Suppressor macrophage (primary cell): ENCODE results near the gene TRIM17.
A peak's percentile ranks its signal among the peaks of the same experiment; 100 is the strongest.

Experiments
- DNase-seq, 4 experiments: peaks; one replicate each; pipeline ENCODE4 v3.0.0-alpha.2; 2020 to 2022

Gene TRIM17

DNA sequence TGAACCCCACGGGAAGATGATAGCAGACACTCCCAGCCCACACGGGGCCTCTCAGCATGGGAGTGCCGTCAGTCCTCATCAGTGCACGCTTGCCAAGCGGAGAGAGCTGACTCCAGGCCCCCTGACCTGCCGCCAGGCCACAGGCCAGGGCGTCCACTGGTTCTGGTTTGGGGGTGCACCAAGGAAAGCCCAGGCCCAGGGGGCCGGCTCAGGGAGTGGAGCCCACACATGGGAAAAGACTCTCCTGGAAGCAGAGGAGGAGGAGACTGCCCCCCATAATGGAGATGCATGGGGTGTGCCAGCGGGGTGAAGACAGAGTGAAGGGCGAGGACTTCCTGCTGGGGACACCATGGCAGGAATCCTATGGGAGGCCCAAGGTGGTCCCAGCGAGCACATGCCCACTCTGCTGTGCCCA, 16.4 kb downstream of the TRIM17 start:
- DNase-seq = no peak

DNA sequence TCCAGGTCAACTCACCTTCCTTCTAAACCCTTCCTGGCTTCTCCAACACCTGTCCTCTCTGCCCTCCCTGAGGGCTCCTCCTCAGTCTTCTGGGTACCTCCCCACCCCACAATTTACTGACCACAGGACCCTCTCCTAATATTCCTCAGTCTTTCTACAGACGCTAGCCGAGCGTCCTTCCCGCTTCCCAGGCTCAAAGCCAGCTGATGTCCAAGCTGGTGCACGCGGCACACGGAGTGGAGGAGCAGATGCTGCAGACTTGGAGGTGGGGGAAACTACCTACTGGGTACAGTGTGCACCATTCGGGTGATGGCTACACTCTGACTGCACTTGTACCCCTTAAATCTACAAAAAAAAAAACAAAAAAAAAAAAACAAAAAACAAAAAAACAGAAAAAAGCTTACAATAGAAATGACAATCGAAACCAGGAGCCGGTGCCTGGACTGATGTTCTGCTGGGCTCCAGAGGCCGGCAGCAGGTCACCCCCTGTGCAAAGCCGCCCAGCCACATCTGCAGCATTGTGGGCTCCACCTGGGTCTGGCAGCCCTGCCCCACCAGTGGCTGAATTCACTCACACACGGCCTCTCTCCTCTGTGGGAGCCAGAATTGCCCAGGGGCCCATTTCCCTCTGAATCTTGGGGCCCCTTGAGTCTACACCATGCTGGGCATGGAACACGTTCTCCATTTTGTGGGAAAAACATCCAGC, 17.0 kb downstream of the TRIM17 start:
- DNase-seq = no peak

DNA sequence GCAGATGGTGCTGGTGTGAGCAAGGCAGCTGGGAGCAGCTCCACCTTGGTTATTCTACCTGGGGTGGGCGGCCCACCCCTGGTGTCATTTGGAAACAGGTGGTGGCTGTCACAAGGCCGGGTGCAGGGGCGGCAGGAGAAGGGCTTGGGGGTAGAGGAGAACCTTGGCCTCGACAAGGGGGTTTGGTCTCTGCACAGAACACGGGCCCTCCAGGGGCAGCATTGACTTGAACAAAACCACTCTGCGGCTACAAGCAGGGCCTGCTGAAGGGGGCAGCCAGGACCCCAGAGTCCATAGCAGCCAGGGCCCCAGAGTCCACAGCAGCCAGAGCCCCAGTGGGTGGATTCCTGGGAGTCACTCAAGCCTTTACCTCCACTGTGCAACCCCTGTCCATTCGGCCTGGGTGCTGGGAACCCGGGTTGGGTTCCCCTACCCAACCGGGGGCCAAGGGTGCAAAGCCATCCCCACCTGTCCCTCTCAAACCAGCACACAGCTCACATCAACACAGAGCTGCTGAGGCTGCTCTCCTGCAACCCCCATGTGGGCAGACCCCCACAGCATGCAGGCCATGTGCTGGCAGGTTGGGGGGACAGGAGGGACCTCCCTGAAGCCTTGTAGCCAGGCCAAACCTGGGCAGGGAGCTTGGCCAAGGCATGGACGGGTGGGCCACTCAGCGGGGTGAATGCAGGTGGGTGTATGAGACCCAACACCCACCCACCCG, 17.8 kb downstream of the TRIM17 start:
- no peak for DNase-seq

DNA sequence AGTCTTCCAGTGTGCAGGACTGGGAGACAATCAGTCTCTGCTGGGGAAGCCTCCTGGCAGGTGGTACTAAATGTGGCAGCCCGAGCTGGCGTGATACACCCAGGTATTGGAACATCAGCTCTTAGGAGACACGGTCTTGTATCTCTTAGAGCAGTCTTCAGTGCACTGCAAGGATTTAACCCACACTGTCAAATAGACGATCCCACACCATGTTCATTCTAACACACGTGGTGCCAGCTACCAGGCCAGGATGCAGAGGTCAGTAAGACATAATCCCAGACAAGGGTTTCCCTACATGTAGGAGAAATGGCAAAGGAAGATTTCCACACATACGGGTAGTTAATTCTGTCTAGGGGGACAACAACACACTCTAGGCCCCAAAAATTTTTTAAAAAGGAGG, 18.7 kb downstream of the TRIM17 start:
- no peak for DNase-seq

DNA sequence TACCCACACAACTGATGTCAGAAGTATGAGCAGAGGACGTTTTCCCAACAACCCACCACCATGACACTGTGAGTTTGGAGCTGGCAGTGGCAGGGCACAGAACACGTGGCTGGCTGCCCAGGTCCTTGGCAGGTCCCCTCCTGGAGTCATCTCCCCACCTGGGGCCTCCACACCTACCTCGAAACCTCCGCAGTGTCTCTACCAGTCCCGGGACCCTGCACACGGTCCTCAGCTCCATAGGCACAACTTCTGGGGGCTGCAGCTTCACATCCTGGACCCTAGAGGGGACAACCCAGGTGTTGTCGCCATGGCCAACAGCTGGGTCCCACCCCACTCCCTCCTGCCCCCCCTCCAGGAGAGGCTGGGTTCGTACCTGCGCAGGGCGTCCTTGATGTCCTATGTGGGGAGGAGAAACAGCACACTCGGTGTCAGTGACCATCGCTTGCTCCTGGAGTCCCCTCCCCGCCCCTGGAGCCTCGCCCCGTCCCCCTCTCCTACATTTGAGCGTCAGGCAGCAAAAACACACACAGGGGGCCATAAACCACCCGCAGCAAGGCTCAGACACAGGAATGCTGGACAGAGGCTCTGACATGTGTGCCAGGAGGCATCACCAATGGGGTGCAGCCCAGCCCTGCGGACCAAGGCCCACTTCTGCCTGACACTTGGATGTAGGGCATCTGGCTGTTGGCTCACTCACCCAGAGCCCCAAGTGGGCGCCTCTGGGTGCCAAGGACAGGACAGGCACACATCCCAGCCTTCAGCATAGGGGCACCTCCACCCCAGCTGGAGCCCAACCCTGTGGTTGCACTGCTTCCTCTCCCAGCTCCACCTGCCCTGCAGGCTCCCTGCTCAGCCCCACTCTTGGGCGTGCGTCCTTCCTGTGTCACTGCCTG, 19.6 kb downstream of the TRIM17 start:
- no peak for DNase-seq

DNA sequence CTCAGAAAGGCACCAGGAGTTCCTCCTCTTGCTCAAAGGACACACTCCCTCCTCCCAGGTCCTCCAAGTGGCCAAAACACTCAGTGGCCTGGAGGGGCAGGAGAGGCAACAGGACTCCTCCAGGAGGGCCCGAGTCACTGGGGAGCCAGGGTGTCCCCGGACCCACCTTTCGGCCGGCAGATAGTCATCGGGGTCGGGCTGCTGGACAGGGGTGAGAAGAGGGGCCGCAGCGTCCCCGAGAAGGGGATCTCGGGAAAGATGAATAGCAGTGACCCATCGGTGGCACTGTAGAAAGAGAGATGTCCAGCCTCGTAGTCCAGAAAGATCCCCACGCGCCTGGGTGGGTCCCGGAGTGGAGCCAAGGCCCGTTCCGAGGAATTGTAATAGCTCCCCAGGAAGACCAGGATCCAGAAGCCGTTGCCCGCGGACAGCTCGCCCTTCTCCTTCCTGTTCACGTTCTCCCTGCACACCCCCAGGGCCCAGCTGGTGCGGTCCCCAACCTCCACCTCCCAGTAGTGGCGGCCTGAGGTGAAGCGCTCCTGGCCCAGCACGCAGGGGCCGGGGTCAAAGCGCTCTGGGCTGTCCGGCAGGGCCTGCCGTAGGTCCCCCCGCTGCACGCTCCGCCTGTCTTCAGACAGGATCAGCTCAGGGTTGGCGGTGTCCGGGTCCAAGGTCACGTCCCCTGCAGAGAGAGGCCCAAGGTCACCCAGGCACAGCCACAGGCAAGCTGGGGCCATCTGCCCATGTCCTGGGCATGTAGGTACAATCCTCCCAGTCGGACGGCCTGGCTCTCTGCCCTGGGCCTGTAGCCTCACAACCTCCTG, 21.9 kb downstream of the TRIM17 start:
- DNase-seq = no peak

DNA sequence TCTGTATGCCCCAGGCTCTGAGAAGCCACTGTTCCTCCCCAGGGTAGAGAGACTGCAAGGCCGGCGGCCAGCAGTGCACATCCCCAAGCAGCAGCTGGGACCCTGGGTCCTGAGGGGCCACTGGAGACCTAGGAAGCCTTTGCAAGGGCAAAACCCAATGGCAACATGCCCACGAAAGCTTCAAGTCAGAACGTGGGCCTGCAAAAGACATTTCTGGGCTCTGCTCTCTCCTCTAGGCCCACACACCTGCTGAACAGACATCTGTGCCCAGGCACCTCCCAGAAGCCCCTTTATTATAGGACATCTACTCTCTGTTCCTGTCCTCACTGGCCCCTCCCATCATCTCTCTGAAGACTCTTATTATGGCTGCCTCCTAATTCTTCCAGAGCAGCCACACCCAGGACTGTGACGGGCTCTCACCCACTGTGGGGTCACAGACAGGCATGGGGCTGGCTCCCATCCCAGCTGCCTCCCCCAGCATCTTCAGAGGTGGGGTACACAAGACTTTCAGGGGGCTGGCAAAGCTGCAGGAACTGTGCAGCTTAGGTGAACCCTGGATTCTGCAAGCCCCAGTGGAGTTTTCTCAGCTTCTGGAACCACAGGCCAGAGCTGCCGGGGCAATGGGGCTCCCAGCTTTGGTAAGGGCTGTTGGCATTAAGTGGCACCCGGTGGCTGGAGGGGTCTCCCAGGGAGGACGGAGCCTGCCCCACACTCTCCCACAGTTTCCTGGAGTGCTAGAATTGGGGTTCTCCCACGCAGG, 22.7 kb downstream of the TRIM17 start:
- no peak for DNase-seq

DNA sequence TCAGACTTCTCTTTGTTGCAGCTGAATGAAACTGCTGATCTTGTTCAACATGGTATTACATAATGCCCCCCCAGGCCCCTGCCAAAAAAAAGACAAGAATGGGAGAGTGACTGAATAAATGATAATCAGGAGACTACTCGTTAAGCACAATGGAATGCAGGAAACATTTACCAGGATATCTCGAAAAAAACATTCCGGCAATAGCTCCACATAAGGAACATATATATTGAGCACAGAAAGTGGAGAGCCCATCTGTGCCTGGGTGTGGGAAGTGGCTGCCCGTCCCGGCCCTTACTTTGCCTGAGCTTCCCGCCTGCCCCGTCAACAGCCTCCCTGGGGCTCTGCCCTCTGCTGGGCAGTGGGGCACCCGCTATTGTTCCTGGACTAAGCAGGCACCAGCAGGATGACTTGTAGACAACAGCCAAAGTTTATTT, 23.4 kb downstream of the TRIM17 start:
- DNase-seq = peak in 3 of 4 experiments; percentile 34 to 58 (median 53)

DNA sequence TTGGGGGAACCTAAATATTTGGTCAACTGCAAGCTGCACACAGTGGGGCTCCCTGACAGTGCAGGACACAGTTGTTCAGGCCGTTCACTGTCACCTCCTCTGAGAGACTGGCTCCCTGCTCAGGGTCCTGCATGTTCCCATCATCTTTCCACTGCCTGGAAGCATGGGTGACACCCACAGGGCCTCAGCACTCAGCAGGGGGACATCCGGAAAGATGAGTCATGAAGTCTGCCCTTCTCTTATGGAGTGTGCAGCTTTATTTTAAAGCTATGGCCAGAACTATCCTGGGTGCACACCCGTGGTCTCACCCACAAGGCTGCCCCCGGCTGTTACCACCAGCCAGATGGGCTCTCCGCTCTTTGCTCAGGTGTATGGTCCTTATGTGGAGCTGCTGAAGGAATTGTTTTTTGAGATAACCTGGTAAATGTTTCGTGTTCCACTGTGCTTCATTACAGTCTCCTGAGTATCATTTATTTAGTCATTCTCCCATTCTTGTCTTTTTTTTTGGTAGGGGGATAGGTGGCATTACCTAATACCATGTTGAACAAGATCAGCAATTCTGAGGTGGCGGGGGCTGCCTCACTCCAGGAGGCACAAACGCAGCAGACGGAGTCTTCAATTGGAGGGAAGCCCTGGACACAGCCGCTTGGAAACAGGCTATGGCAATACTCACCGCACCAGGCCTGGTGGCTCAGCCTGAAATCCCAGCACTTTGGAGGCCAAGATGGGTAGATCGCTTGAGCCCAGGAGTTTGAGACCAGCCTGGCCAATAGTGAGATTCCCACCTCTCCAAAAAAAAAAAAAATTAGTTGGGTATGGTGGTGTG, 24.3 kb downstream of the TRIM17 start:
- DNase-seq = no peak

DNA sequence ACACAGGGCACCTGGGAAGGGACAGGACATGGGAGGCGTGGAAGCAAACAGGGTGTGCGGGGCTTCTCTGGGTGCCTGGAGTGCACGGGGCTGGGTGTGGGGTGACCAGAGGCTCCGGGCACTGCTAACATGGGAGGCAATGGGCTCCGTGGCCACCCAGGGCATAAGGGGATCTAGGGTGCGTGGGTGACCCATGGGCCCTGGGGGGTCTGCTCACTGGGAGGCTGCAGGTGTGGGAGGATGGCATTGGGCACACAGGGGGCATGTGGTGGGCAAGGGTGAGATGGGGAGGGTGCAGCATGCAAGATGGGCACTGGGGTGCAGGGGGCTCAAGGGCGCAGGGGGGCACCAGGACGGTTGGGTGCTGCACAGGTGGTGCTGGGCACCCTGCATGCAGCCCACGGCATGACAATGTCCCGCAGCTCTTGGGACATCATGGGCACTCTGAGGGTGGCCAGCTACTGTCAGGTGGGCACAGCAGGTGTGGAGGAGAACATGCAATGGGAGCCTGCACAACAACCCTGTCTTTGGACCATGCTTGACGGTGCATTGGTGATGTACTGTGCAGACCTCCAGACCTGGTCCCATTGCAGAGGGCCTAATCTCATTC, 25.1 kb downstream of the TRIM17 start:
- DNase-seq = no peak

DNA sequence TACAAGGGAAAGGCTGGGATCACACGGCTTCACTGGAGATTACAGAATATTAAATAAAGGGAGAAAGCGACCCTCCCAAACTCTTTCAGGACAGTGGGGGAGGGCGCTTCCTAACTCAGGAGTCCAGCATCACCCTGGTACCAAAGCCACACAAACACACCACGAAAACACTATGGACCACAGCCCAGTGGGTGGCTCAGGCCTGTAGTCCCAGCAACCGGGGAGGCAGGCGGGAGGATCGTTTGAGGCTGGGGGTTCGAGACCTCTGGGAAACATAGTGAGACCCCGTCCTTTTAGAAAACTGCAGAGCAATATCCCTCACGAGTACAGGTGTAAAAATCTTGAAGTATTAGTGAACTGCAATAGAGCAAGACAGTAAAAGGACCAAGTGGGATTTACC, 26.0 kb downstream of the TRIM17 start:
- DNase-seq = no peak

DNA sequence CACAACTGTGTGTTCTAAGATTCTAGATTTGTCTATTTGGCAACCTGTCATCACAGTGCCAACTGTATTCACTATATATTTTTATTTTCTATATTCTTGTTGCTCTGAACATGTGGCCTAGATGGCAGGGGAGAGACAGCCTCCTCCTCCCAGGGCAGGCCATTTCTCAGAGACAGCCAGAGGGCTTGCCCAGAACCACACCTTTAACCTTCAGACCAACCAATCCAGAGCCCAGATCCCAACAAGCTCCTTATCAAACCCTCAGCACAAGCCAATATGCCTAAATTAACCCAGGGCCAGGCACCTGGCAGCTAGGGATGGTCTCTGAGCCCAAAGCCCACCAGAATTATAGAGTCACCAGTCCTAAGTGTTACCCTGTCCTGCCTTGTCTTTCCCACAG, 29.3 kb downstream of the TRIM17 start:
- DNase-seq = no peak

DNA sequence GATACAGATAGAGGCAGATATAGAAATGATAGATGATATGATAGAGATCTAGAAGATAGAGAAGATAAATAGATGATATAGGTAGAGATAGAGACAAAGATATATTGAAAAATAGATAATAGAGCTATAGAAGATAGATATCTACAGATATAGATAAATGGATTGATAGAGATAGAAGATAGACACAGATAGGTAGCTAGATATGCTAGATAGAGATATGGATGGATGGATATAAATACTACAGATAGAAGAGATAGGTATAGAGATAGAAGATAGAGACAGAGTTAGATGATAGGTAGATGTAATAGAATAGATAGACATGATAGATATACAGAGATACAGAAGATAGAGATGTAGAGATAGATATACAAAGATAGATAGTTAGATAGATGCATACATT, 31.4 kb downstream of the TRIM17 start:
- no peak for DNase-seq

DNA sequence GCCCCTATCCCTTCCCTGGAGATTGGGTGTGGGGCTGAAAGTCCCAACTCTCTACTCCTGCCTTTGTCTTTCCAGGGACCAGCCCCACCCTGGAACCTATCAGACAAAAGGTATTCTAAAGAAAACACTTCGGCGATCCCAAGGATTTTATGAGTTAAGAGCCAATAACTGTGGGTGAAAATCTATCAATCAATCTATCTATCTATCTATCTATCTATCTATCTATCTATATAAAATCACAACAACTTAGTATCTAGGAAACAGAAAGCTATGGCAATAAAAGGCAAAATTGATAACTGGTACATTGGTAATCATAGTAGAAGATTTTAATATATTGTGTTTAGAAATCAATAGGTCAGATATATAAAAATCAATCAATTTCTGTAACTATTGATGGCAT, 32.9 kb downstream of the TRIM17 start:
- no peak for DNase-seq

DNA sequence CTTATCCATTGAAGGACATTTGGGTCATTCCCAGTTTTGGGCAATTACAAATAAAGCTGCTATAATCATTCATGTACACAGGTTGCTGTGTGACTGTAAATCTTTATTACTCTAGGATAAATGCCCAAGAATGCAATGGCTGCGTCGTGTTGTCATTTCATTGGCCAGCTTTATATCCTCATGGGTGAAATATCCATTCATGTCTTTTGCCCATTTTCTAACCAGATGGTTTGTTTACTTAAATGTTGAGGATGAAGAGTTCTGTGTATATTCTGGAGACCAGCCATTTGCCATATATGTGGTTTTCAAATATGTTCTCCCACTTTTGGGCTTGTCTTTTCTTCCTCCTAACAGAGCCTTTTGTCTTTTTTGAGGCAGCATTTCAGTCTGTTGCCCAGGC, 35.3 kb downstream of the TRIM17 start:
- no peak for DNase-seq

DNA sequence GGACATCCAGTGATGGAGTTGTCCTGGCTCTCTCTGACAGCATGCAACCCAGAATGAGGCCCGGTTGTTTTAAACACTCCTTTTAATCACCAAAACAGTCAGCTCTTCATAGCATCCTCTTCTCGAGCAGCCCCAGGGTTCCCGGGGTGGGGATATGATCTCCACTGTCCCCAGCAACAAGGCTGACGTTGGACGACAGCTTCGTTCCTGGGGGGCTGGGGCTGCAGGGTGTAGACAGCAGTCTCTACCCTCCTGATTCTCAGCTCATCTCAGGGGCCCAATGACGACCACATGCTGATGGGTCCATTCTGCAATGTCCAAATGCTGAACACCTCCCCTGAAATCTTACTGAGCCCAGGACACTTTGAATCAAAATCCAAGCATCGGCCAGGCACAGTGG, 37.0 kb downstream of the TRIM17 start:
- DNase-seq = no peak

DNA sequence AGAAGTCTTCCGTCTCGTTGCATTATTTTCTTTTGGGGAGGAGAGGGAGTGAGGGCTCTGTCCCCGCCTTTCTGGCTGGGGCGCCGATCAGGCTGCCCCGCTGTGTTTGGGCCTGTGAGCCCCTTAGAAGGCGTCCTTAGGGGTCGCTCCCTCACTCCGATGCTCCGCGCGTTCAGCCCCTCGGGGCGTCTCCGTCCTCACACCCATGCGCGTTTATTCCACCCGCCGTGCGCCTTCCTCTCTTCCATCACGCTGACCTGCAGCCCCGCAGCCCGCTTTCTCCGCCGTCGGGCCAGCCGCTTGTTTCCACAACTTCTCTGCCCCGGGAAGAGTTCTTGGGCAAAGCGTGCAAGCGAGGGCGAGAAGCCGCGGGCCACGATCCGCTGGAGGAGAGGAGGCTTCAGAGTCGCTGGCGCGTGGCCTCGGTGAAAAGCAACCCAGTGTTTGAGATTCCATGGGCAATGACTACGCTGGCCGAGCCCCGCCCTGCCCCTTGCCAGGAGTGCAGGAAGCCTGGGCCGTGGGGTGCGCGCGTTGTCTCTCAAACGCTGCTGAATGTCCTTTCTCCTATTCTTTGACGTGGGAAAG, 37.7 kb downstream of the TRIM17 start:
- DNase-seq = peak in 3 of 4 experiments; percentile 2 to 29 (median 8)

DNA sequence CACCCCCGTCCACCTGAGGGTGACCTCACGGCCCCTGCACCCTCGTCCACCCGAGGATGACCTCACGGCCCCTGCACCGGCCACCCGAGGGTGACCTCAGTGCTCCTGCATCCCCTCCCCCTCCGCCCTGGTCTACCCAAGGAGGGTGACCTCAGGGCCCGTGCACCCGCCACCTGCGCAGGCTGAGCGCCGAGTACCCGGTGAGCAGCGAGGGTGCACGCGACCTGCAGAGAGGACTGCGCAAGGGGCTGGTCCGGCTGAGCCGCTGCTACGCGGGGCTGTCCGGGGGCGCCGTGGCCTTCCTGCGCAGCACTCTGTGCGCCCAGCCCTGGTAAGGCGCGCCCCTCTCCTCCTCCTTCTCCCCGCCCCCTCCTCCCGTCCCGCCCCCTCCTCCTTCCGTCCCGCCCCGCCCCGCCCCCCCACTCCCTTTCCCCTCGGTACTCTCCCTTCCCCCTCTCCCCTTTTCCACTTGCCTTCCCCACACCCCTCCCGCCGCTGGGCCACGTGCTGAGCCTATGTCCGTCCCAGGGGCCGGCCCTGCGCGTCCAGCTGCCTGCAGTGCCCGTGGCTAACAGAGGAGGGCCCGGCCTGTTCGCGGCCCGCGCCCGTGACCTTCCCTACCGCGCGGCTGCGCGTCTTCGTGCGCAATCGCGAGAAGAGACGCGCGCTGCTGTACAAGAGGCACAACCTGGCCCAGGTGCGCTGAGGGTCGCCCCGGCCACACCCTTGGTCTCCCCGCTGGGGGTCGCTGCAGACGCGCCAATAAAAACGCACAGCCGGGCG, 38.4 kb downstream of the TRIM17 start:
- DNase-seq = peak; percentile 47 to 82 (median 62)

DNA sequence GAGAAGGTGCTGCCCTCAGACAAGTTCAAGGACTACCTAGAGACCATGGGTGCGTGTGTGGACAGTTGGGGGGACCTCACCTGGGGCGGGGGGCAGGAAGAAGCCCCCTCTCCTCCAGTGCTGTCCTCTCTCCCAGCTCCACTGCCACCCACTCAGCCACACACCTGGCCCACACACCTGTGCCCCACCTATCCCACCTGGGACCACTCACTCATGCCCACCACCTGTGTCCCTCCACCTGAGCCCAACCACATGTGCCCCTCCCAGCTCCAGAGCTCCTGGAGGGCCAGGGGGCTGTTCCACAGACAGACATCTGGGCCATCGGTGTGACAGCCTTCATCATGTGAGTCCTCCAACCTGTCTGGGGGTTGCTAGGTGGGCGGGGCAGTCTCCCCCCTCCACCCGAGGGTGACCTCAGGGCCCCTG, 39.0 kb downstream of the TRIM17 start:
- no peak for DNase-seq
